HCT116 (cell line): ENCODE measurements around the gene PHF21B. TPM values are rescaled to one million over a fixed set of nuclear protein-coding genes. Genes with fewer than 3 reads are reported as not detected.

Experiments used
- ATAC-seq: fragments of 200-7000 bp; cut with Tn5 transposase; 2 replicates; pipeline ENCODE4 v1.9.1; 2020; ENCODE audit warnings: mild to moderate bottlenecking, moderate library complexity
- BruUV-seq: library from RNA; stranded (reverse); fragments of 400-500 nt; replicated peaks from 2 replicates; lab custom pipeline; 2021; lab: Mats Ljungman, UMichigan
- CTCF ChIA-PET: fragments of 300-600 bp; sonication (Branson Sonifier 250); formaldehyde crosslinking; loops from one replicate; lab custom pipeline; 2021; ENCODE audit warnings: antibody characterized with exemption; lab: Charles Lee
- POLR2A ChIA-PET: fragments of 300-600, 350-600 bp; sonication (Branson Sonifier 250); formaldehyde crosslinking; loops from one replicate; lab custom pipeline; 2021; ENCODE audit warnings: antibody characterized with exemption; lab: Charles Lee
- RAD21 ChIA-PET, 2 experiments: fragments of 300-600 bp; sonication (Branson Sonifier 250); formaldehyde crosslinking; loops; one replicate each; lab custom pipeline; 2023; ENCODE audit warnings: low total read pairs in 2 of 2; ENCODE audit not compliant: uncharacterized antibody in 2 of 2, unreplicated experiment in 2 of 2, low non-redundant PET in 1 of 2; lab: Charles Lee
- DNase-seq: peaks from one replicate; pipeline ENCODE4 v3.0.0-alpha.2; 2010; ENCODE audit warnings: low read depth, low spot score
- H2AFZ ChIP-seq: fragments of 200-600 bp; shearing (Covaris generic), sonication (generic); 2 replicates; pipeline ENCODE4 v1.6.1; 2017; ENCODE audit warnings: low read depth, mixed run types, mixed read lengths, antibody characterized with exemption, low read length; ENCODE audit not compliant: poor library complexity, severe bottlenecking
- H3K27ac ChIP-seq: 2 replicates; pipeline ENCODE4 v1.5.1; 2012; ENCODE audit warnings: low read depth, low read length
- H3K27me3 ChIP-seq: fragments of 200-600 bp; sonication (generic); 2 replicates; pipeline ENCODE4 v1.6.1; 2016; ENCODE audit warnings: mixed run types, low read length, mixed read lengths; ENCODE audit not compliant: insufficient read depth
- H3K36me3 ChIP-seq, 2 experiments: fragments of 200-500 bp in 1 of 2; fragments of 200-600 bp in 1 of 2; sonication (Bioruptor generic) in 1 of 2; sonication (generic) in 1 of 2; 2 replicates each; pipeline versions ENCODE4 v1.5.1 to v1.6.1; 2014 to 2016; ENCODE audit warnings: low read length in 2 of 2, inconsistent platforms in 1 of 2, mixed read lengths in 1 of 2, mixed run types in 1 of 2; ENCODE audit not compliant: insufficient read depth in 2 of 2, control insufficient read depth in 1 of 2
- H3K4me1 ChIP-seq, 2 experiments: fragments of 200-600 bp in 1 of 2; sonication (generic) in 1 of 2; 2 replicates each; pipeline versions ENCODE4 v1.5.1 to v1.6.1; 2012 to 2017; ENCODE audit warnings: low read length in 2 of 2, inconsistent platforms in 1 of 2, mild to moderate bottlenecking in 1 of 2, mixed read lengths in 1 of 2, mixed run types in 1 of 2, moderate library complexity in 1 of 2; ENCODE audit not compliant: insufficient read depth in 2 of 2, control insufficient read depth in 1 of 2
- H3K4me2 ChIP-seq: fragments of 200-600 bp; sonication (generic); 2 replicates; pipeline ENCODE4 v1.6.1; 2017; ENCODE audit warnings: mixed run types, low read length, mixed read lengths
- H3K4me3 ChIP-seq, 2 experiments: fragments of 200-600 bp in 1 of 2; sonication (generic) in 1 of 2; replicated peaks in 1 of 2; 2 replicates each; pipeline ENCODE4 v1.5.1; 2011 to 2016; ENCODE audit warnings: low read length in 2 of 2, control low read depth in 1 of 2, low read depth in 1 of 2, mild to moderate bottlenecking in 1 of 2, mixed read lengths in 1 of 2, mixed run types in 1 of 2
- H3K79me2 ChIP-seq: fragments of 200-600 bp; sonication (generic); 2 replicates; pipeline ENCODE4 v1.6.1; 2017; ENCODE audit warnings: mild to moderate bottlenecking, mixed run types, low read length, moderate library complexity, mixed read lengths; ENCODE audit not compliant: insufficient read depth
- H3K9ac ChIP-seq: fragments of 200-600 bp; sonication (generic); 2 replicates; pipeline ENCODE4 v1.6.1; 2016; ENCODE audit warnings: low read length, mixed read lengths
- H3K9me2 ChIP-seq: fragments of 200-600 bp; sonication (generic), shearing (Covaris generic); 2 replicates; pipeline ENCODE4 v1.6.1; 2017; ENCODE audit warnings: mixed run types, mild to moderate bottlenecking, moderate library complexity; ENCODE audit not compliant: insufficient read depth
- H3K9me3 ChIP-seq, 2 experiments: fragments of 200-500 bp in 1 of 2; fragments of 200-600 bp in 1 of 2; sonication (Bioruptor generic) in 1 of 2; sonication (generic) in 1 of 2; 2 replicates each; pipeline ENCODE4 v1.6.1; 2014 to 2017; ENCODE audit warnings: low read length in 2 of 2, mixed read lengths in 2 of 2, inconsistent platforms in 1 of 2, low read depth in 1 of 2, mild to moderate bottlenecking in 1 of 2, mixed run types in 1 of 2, moderate library complexity in 1 of 2; ENCODE audit not compliant: control insufficient read depth in 1 of 2, insufficient read depth in 1 of 2
- H4K20me1 ChIP-seq: fragments of 200-600 bp; sonication (generic), shearing (Covaris generic); 2 replicates; pipeline ENCODE4 v1.6.1; 2017; ENCODE audit warnings: mixed run types, mild to moderate bottlenecking, moderate library complexity; ENCODE audit not compliant: insufficient read depth
- CEBPB ChIP-seq: IDR thresholded peaks from 2 replicates; pipeline ENCODE4 v1.6.1; 2012; ENCODE audit warnings: low read depth
- EGR1 ChIP-seq: IDR thresholded peaks from 2 replicates; pipeline ENCODE4 v1.6.1; 2012; ENCODE audit warnings: low read depth
- EZH2 ChIP-seq: fragments of 200-600 bp; sonication (generic); IDR thresholded peaks from 2 replicates; pipeline ENCODE4 v1.6.1; 2017; ENCODE audit warnings: antibody characterized with exemption, mixed run types
- JUND ChIP-seq: IDR thresholded peaks from 2 replicates; pipeline ENCODE4 v1.6.1; 2012
- POLR2A ChIP-seq: IDR thresholded peaks from 2 replicates; pipeline ENCODE4 v1.7.0; 2011; ENCODE audit warnings: borderline replicate concordance; ENCODE audit not compliant: insufficient read depth, insufficient read length; ENCODE audit errors: extremely low read depth
- POLR2AphosphoS5 ChIP-seq: IDR thresholded peaks from 2 replicates; pipeline ENCODE4 v1.6.1; 2011; ENCODE audit warnings: mild to moderate bottlenecking, low read depth, low read length, moderate library complexity
- SRF ChIP-seq: IDR thresholded peaks from 2 replicates; pipeline ENCODE4 v1.6.1; 2012; ENCODE audit warnings: low read depth
- TCF7L2 ChIP-seq: IDR thresholded peaks from 2 replicates; pipeline ENCODE4 v1.7.0; 2011; ENCODE audit warnings: borderline replicate concordance, inconsistent platforms; ENCODE audit not compliant: insufficient read depth, insufficient read length; ENCODE audit errors: extremely low read depth
- ZNF274 ChIP-seq: fragments of 200-500 bp; sonication (Bioruptor generic); IDR thresholded peaks from 2 replicates; pipeline ENCODE4 v1.6.1; 2014; ENCODE audit warnings: mild to moderate bottlenecking, low read depth, low read length, inconsistent platforms
- intact Hi-C: fragments of 100-400 bp; cut with micrococcal nuclease; formaldehyde crosslinking; loops from 2 replicates; pipeline ENCODE4 v1.10.0; 2022
- total RNA-seq: library from RNA; stranded (reverse); gene quantifications from one replicate; pipeline ENCODE4 v1.2.1, GENCODE V29; 2021; ENCODE audit not compliant: unreplicated experiment
- TF ChIP-seq, protein P1 (sequence below): IDR thresholded peaks from 2 replicates; pipeline ENCODE4 v1.6.1; 2012

Gene PHF21B
- total RNA-seq, 1 experiment from 2014 or later = not detected

GRCh38 chr22:44929359-44930015 is 80.3 kb downstream of the PHF21B start:
- ChIA-PET RAD21 (no interaction called here), POLR2A (no interaction called here), CTCF (no interaction called here)
- no peak overlapping the region for H2AFZ ChIP-seq
- H3K9me2 ChIP-seq = no peaks in the 10 kb centered on the region
- DNase-seq = no peak
- no peak for TF ChIP-seq JUND
- H3K4me2 ChIP-seq = no peak overlapping the region
- H3K27me3 ChIP-seq = no peaks in the 10 kb centered on the region
- H3K9me3 ChIP-seq = no peaks in the 10 kb centered on the region
- H3K4me3 ChIP-seq = no peak overlapping the region
- no peak for ATAC-seq
- no TSS peak for BruUV-seq
- no peaks in the 10 kb centered on the region for H3K36me3 ChIP-seq
- H3K79me2 ChIP-seq = no peaks in the 10 kb centered on the region
- H3K27ac ChIP-seq = no peak overlapping the region
- no peaks in the 10 kb centered on the region for H3K4me1 ChIP-seq
- H4K20me1 ChIP-seq = no peaks in the 10 kb centered on the region
- intact Hi-C loops = no loop called here
- H3K9ac ChIP-seq = no peak overlapping the region

GRCh38 chr22:44928711-44929358 is 81.0 kb downstream of the PHF21B start:
- H3K4me1 ChIP-seq = no peaks in the 10 kb centered on the region
- H3K4me2 ChIP-seq = no peak overlapping the region
- no peak for ATAC-seq
- CTCF ChIA-PET = no interaction called here
- no peaks in the 10 kb centered on the region for H3K27me3 ChIP-seq
- TF ChIP-seq TCF7L2 (no peak), POLR2AphosphoS5 (no peak), SRF (no peak), POLR2A (no peak), ZNF274 (no peak), EZH2 (no peak), EGR1 (no peak), CEBPB (no peak)
- TF ChIP-seq, protein P1, sequence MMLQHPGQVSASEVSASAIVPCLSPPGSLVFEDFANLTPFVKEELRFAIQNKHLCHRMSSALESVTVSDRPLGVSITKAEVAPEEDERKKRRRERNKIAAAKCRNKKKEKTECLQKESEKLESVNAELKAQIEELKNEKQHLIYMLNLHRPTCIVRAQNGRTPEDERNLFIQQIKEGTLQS = no peak
- TF ChIP-seq, all 23 proteins: peak for 0
- ChIA-PET POLR2A (no interaction called here), RAD21 (no interaction called here)
- H2AFZ ChIP-seq = no peak overlapping the region
- no peak overlapping the region for H3K4me3 ChIP-seq
- no peaks in the 10 kb centered on the region for H3K9me2 ChIP-seq
- no peak for DNase-seq
- no TSS peak for BruUV-seq
- no peak overlapping the region for H3K27ac ChIP-seq
- 0 out of 4 replicates have a peak, but pooled peaks cover 0 to 3% of the 10 kb centered on the region in 2 experiments for H3K9me3 ChIP-seq
- H3K36me3 ChIP-seq = no peaks in the 10 kb centered on the region
- intact Hi-C loops = no loop called here
- H3K79me2 ChIP-seq = no peaks in the 10 kb centered on the region
- H4K20me1 ChIP-seq = no peaks in the 10 kb centered on the region
- no peak overlapping the region for H3K9ac ChIP-seq
